A549 treated with AZD2906 at 1 μM for 4 hours (cell line): ENCODE results near the gene PAX3. TPM values are rescaled to one million over a fixed set of nuclear protein-coding genes. Genes with fewer than 3 reads are reported as not detected.

Experiments
- total RNA-seq: library from RNA; stranded (reverse); fragments of 200-300 nt; extraction: Qiagen RNA extraction; gene quantifications from 5 replicates; pipeline ENCODE4 v1.2.3, GENCODE V29; 2022

Gene PAX3
- total RNA-seq, result not detected in 5 replicates

GRCh38 chr2:222298311-222299150, at the start of gene PAX3:
Gene PAX3, minus strand, starts transcription at chr2:222298998. Its CDS starts 383 bp downstream, at chr2:222298615.

Other genes starting within 250 kb of the PAX3 start
- 0.71 to 0.84 TPM (median 0.79 TPM) in 5 replicates for gene SGPP2, start 125.5 kb upstream of the PAX3 start, total RNA-seq